GM10266 (cell line): ENCODE data around the gene GRXCR2.

Experiments
- DNase-seq: peaks from one replicate; pipeline ENCODE4 v3.0.0; 2012; ENCODE audit errors: extremely low spot score
- TF ChIP-seq, protein P1 (sequence below): IDR thresholded peaks from 2 replicates; pipeline ENCODE4 v1.5.1; 2012; ENCODE audit warnings: mild to moderate bottlenecking, low read depth; ENCODE audit not compliant: control insufficient read depth, insufficient read depth; ENCODE audit errors: missing control alignments

The GRXCR2 gene, protein sequence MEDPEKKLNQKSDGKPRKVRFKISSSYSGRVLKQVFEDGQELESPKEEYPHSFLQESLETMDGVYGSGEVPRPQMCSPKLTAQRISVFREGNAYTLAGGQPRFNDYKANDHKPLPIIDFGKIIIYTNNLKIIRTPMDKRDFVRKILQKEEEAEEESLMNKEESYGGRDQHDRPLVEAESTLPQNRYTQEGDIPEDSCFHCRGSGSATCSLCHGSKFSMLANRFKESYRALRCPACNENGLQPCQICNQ

DNA sequence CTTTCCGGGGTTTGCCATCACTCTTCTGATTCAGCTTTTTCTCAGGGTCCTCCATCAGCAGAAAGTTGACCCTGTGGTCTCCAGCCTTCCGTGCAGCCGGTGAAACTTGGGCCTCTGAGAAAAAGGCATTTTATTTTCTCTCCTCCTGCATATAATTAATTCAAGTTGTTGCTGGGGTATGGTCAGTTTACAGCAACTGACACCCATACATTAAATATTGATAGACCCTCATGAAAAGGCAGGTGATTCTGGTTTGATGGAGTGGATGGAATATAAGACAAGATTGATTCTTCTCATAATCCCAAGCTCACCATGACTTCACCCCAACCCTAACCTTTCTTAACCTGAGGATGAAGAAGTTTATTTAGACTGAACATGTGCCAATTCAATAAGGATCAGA, at the start of gene GRXCR2:
Gene GRXCR2, minus strand, starts transcription at position 101 of the 400 bp plus-strand sequence. Its CDS starts 46 bp downstream, at position 55.
- TF ChIP-seq, protein P1, sequence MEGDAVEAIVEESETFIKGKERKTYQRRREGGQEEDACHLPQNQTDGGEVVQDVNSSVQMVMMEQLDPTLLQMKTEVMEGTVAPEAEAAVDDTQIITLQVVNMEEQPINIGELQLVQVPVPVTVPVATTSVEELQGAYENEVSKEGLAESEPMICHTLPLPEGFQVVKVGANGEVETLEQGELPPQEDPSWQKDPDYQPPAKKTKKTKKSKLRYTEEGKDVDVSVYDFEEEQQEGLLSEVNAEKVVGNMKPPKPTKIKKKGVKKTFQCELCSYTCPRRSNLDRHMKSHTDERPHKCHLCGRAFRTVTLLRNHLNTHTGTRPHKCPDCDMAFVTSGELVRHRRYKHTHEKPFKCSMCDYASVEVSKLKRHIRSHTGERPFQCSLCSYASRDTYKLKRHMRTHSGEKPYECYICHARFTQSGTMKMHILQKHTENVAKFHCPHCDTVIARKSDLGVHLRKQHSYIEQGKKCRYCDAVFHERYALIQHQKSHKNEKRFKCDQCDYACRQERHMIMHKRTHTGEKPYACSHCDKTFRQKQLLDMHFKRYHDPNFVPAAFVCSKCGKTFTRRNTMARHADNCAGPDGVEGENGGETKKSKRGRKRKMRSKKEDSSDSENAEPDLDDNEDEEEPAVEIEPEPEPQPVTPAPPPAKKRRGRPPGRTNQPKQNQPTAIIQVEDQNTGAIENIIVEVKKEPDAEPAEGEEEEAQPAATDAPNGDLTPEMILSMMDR: no peak

DNA sequence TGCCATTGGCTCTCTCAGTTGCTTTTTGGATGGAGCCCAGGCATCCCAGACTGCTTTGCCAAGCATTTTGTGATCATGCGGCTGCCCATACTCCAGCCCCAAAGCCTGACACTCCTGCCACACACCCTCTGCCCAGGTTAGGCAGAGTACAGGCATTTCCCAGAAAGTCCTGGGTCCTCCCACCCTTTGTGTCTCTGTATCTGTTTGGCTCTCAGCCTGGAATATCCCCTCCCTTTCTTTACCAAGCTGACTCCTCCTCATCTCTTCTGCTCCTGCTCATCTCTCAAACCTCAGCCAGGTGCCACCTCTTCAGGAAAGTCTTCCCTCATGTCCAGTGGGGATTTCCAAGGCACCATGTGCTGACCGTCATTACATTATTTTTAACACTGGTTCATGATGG, 49.2 kb upstream of the GRXCR2 start:
- DNase-seq: no peak
- TF ChIP-seq, protein P1: no peak

More for the DNA sequence above, at the start of gene GRXCR2:
- DNase-seq: no peak

DNA sequence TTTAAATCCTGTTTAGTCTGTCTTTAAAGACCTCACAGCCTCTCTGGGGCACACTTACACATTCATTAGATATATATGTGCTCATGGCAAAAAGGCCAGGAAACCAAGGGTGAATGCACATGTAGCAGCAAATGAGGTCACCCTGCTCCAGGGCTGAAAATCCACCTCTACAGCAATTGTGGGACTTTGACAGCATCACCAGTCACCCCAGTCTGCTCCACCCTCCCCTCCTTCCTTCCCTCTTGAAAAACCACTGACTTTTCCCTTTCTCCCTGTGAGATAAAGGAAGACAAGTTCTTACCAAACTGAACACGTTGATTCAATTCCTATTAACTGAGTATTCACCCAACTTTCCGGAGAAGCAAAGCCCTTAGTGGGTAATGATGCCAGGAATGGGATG, 48.4 kb upstream of the GRXCR2 start:
- no peak for DNase-seq
- TF ChIP-seq, protein P1: no peak

DNA sequence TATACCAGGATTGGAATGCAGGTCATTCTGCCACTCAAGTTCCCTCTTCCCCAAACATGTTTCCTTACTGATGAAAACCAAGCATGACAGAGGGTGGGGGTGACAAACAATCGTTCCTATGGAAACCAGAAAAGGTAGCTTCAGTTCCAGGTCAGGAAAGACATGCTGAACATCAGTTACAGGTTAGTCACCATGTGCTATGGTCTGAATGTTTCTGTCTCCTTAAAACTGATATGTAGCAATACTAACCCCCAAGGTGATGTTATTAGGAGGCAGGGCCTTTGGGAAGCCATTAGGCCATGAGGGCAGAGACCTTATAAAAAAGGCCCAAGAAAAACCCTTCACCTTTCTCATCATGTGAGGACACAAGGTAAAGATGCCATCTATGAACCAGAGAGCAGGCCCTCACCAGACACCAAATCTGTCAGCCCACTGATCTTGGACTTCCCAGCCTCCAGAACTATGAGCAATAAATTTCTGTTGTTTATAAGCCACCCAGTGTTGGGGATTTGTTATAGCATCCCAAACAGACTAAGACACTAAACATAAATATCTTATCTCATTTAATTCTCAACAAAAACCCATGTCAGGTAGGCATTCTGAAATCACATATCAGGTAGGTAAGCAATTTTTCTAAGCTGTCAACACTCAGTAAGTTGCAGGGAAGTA, 47.9 kb upstream of the GRXCR2 start:
- TF ChIP-seq, protein P1: no peak
- DNase-seq: no peak

DNA sequence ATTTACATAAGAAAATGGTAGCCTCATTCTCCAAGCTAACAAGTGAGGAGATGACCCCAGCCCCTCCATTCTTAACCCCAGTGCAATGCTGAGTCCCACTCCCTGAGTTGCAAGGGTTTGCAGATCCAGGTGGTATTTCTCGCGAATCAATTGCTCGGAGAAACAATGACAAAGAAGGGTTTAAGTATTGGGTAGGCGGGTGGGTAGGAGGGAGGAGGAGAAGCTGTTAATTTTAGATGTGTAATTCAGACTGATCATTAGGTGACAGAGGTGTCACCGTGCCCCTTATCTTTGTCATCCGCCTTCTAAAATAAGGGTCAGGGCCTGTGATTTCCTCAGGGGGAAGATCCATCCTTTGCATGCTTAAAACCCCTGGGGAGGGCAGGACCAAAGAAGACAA, 46.6 kb upstream of the GRXCR2 start:
- TF ChIP-seq, protein P1: no peak
- DNase-seq: no peak

GRCh38 chr5:145918397-145918796, 45.6 kb upstream of the GRXCR2 start:
- DNase-seq: no peak
- TF ChIP-seq, protein P1: no peak

- no peak for DNase-seq
- TF ChIP-seq, protein P1: no peak
Observed at GRCh38 chr5:145917288-145917687, 44.5 kb upstream of the GRXCR2 start.
